ENCODE results near the gene HMGN5.

The HMGN5 gene

GRCh38 chrX:81114757-81115156 is 87.0 kb downstream of the HMGN5 start:
- DNase-seq = no peak

GRCh38 chrX:81110286-81110685 is 91.4 kb downstream of the HMGN5 start:
- no peak for DNase-seq

- DNase-seq = no peak
These were observed 119.1 kb downstream of the HMGN5 start for GRCh38 chrX:81082649-81083048.
